WTC11 (cell line): Measurements from ENCODE around the gene IGSF5. TPM values are rescaled to one million over a fixed set of nuclear protein-coding genes. Genes with fewer than 3 reads are reported as not detected.

Source experiments
- ATAC-seq: fragments of 200-7000 bp; cut with Tn5 transposase; 2 replicates; pipeline ENCODE4 v1.10.0; 2021; ENCODE audit warnings: mild to moderate bottlenecking, moderate library complexity
- CTCF ChIA-PET: fragments of 300-600 bp; sonication (Branson Sonifier 250); formaldehyde crosslinking; loops from one replicate; lab custom pipeline; 2021; ENCODE audit warnings: antibody characterized with exemption; lab: Charles Lee
- POLR2A ChIA-PET: fragments of 350-600 bp; sonication (Branson Sonifier 250); formaldehyde crosslinking; loops from one replicate; lab custom pipeline; 2021; ENCODE audit warnings: antibody characterized with exemption; lab: Charles Lee
- DNase-seq: peaks from one replicate; pipeline ENCODE4 v3.0.0; 2021; ENCODE audit warnings: low spot score
- H3K27ac Mint-ChIP-seq: 2 replicates; pipeline ENCODE4 v1.8.0; 2021; ENCODE audit warnings: mixed read lengths
- H3K27me3 Mint-ChIP-seq: 2 replicates; pipeline ENCODE4 v1.8.0; 2021; ENCODE audit warnings: low read depth, mild to moderate bottlenecking, moderate library complexity, mixed read lengths
- H3K36me3 Mint-ChIP-seq: 2 replicates; pipeline ENCODE4 v1.8.0; 2021; ENCODE audit warnings: mixed read lengths
- H3K4me1 Mint-ChIP-seq: 2 replicates; pipeline ENCODE4 v1.8.0; 2022; ENCODE audit warnings: mixed read lengths
- H3K4me3 Mint-ChIP-seq: 2 replicates; pipeline ENCODE4 v1.8.0; 2021; ENCODE audit warnings: mild to moderate bottlenecking, moderate library complexity, mixed read lengths
- H3K9me3 Mint-ChIP-seq: 2 replicates; pipeline ENCODE4 v1.8.0; 2021; ENCODE audit warnings: mixed read lengths
- ATF1 ChIP-seq: sonication (generic); formaldehyde crosslinking; IDR thresholded peaks from 2 replicates; pipeline ENCODE4 v1.8.1; 2023; ENCODE audit warnings: mild to moderate bottlenecking, moderate library complexity, missing genetic modification reagents
- CREB1 ChIP-seq: sonication (generic); formaldehyde crosslinking; IDR thresholded peaks from 2 replicates; pipeline ENCODE4 v1.8.0; 2023; ENCODE audit warnings: mild to moderate bottlenecking, missing genetic modification reagents
- ESRRA ChIP-seq: sonication (generic); formaldehyde crosslinking; IDR thresholded peaks from 2 replicates; pipeline ENCODE4 v1.8.1; 2022; ENCODE audit warnings: mild to moderate bottlenecking, missing genetic modification reagents, borderline replicate concordance
- FOXP1 ChIP-seq: sonication (generic); formaldehyde crosslinking; IDR thresholded peaks from 2 replicates; pipeline ENCODE4 v1.8.0; 2022; ENCODE audit warnings: missing genetic modification reagents, mild to moderate bottlenecking, moderate library complexity, borderline replicate concordance
- GABPB1 ChIP-seq: sonication (generic); formaldehyde crosslinking; IDR thresholded peaks from 2 replicates; pipeline ENCODE4 v1.8.1; 2023; ENCODE audit warnings: mild to moderate bottlenecking, missing genetic modification reagents
- HMGA2 ChIP-seq: fragments of 250-450 bp; sonication (Bioruptor Pico); IDR thresholded peaks from 2 replicates; pipeline ENCODE4 v1.4.0; 2021; ENCODE audit warnings: mild to moderate bottlenecking, moderate library complexity
- IRF2 ChIP-seq: sonication (generic); formaldehyde crosslinking; IDR thresholded peaks from 2 replicates; pipeline ENCODE4 v1.8.0; 2022; ENCODE audit warnings: low read depth, missing genetic modification reagents, borderline replicate concordance
- PRRX2 ChIP-seq: fragments of 250-450 bp; sonication (Bioruptor Pico); IDR thresholded peaks from 2 replicates; pipeline ENCODE4 v1.8.0; 2021; ENCODE audit warnings: mild to moderate bottlenecking
- TCF7 ChIP-seq: sonication (generic); formaldehyde crosslinking; IDR thresholded peaks from 2 replicates; pipeline ENCODE4 v1.8.0; 2022; ENCODE audit warnings: mild to moderate bottlenecking, low read depth, missing genetic modification reagents, moderate library complexity
- ZNF138 ChIP-seq: sonication (generic); formaldehyde crosslinking; conservative IDR thresholded peaks from 2 replicates; pipeline ENCODE4 v1.8.1; 2022; ENCODE audit warnings: mild to moderate bottlenecking, moderate library complexity, missing genetic modification reagents
- ZNF219 ChIP-seq: sonication (generic); formaldehyde crosslinking; IDR thresholded peaks from 2 replicates; pipeline ENCODE4 v1.8.0; 2023; ENCODE audit warnings: missing genetic modification reagents, mild to moderate bottlenecking, borderline replicate concordance
- ZNF263 ChIP-seq: sonication (generic); formaldehyde crosslinking; IDR thresholded peaks from 2 replicates; pipeline ENCODE4 v1.8.1; 2022; ENCODE audit warnings: low read depth, mild to moderate bottlenecking, moderate library complexity, missing genetic modification reagents
- ZNF317 ChIP-seq: sonication (generic); formaldehyde crosslinking; IDR thresholded peaks from 2 replicates; pipeline ENCODE4 v1.8.1; 2023; ENCODE audit warnings: low read depth, mild to moderate bottlenecking, moderate library complexity, missing genetic modification reagents, borderline replicate concordance
- total RNA-seq: library from RNA; stranded (reverse); gene quantifications from 3 replicates; pipeline ENCODE4 v1.2.3, GENCODE V29; 2021
- TF ChIP-seq, protein P1 (sequence below): sonication (generic); formaldehyde crosslinking; IDR thresholded peaks from 2 replicates; pipeline ENCODE4 v1.8.0; 2022; ENCODE audit warnings: missing genetic modification reagents
- TF ChIP-seq, protein P2 (sequence below): fragments of 250-450 bp; sonication (Bioruptor Pico); IDR thresholded peaks from 2 replicates; pipeline ENCODE4 v1.8.0; 2021; ENCODE audit warnings: mild to moderate bottlenecking
- TF ChIP-seq, protein P3 (sequence below): fragments of 250-450 bp; sonication (Bioruptor Pico); IDR thresholded peaks from 2 replicates; pipeline ENCODE4 v2.1.2; 2022; ENCODE audit warnings: mild to moderate bottlenecking, moderate library complexity
- TF ChIP-seq, protein P4 (sequence below): sonication (generic); formaldehyde crosslinking; IDR thresholded peaks from 2 replicates; pipeline ENCODE4 v1.8.0; 2022; ENCODE audit warnings: mild to moderate bottlenecking, missing genetic modification reagents
- TF ChIP-seq, protein P5 (sequence below): fragments of 200-600 bp; IDR thresholded peaks from 2 replicates; pipeline ENCODE4 v1.8.0; 2022; ENCODE audit warnings: antibody characterized with exemption
- TF ChIP-seq, protein P6 (sequence below): fragments of 250-450 bp; sonication (Bioruptor Pico); IDR thresholded peaks from 2 replicates; pipeline ENCODE4 v1.9.0; 2021; ENCODE audit warnings: mild to moderate bottlenecking
- TF ChIP-seq, protein P7 (sequence below): sonication (generic); formaldehyde crosslinking; IDR thresholded peaks from 2 replicates; pipeline ENCODE4 v1.8.0; 2022; ENCODE audit warnings: mild to moderate bottlenecking, missing genetic modification reagents

IGSF5 gene
- total RNA-seq, 1 experiment from 2014 or later = 3.6 TPM

DNA sequence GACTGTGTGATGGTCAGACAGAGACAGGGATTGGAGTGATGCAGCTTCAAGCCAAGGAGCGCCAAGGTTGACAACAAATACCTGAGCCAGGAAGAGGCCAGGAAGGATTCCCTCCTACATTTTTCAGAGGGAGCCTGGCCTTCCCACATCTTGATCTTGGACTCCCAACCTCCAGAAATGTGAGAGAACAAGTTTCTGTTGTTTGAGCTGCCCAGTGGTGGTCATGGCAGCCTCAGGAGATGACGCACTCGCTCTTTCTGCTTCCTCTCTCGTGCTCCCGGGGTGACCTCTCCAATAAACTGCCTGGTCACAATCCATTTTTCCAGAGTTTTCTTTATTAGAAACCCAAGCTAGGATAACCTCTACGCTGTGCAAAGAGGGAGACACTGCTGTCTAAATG, 16.6 kb upstream of the IGSF5 start:
- ATAC-seq (no peak), DNase-seq (no peak)
- no peaks in the 10 kb centered on the region for H3K27me3 Mint-ChIP-seq
- POLR2A ChIA-PET = no interaction called here
- peaks cover 18% of the 10 kb centered on the region for H3K9me3 Mint-ChIP-seq
- CTCF ChIA-PET = interaction anchor here (0.6 kb wide), 1 partner anchor 212 kb away, joined by 3 read pairs; no protein-coding TSS in a partner anchor
- TF ChIP-seq ZNF138 = no peak
- H3K4me3 Mint-ChIP-seq = no peak overlapping the region
- peaks cover 54% of the 10 kb centered on the region for H3K36me3 Mint-ChIP-seq
- no peak overlapping the region for H3K27ac Mint-ChIP-seq
- H3K4me1 Mint-ChIP-seq = peaks cover 10% of the 10 kb centered on the region

DNA sequence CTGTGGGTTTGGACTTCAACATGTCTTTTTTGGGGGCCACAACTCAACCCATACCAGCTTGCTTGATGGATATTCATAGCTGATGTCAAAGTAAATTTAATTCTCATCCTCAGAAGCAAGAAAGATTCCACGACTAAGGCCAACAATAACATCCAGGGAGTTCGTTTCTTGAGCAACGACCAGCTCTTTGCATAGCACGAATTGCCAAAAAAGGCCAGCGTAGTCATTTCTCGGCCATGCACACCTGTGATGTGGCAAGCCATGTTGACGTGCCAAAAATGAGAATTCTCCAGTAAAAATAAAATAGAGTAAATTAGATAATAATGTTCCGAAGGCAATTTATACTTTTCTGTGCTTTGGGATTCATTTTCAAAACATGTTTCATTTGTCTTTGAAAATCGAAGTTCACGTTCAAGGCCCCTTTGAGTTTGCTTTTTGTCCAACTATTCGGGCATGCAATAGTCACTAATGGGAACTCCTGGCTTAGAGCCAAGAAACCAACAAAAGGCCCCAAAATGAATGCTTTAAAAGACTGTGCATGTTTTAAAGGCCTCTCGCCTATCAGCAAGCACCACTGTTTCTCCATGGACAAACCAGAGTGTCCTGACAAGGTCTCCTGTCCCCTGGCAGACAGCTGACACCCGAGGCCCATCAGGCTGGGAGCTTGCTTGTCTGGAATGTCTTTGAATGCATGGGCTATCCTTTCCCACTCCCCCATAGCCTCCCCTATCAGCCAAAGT, 14.4 kb upstream of the IGSF5 start:
- ChIA-PET POLR2A (no interaction called here), CTCF (no interaction called here)
- TF ChIP-seq, protein P1, sequence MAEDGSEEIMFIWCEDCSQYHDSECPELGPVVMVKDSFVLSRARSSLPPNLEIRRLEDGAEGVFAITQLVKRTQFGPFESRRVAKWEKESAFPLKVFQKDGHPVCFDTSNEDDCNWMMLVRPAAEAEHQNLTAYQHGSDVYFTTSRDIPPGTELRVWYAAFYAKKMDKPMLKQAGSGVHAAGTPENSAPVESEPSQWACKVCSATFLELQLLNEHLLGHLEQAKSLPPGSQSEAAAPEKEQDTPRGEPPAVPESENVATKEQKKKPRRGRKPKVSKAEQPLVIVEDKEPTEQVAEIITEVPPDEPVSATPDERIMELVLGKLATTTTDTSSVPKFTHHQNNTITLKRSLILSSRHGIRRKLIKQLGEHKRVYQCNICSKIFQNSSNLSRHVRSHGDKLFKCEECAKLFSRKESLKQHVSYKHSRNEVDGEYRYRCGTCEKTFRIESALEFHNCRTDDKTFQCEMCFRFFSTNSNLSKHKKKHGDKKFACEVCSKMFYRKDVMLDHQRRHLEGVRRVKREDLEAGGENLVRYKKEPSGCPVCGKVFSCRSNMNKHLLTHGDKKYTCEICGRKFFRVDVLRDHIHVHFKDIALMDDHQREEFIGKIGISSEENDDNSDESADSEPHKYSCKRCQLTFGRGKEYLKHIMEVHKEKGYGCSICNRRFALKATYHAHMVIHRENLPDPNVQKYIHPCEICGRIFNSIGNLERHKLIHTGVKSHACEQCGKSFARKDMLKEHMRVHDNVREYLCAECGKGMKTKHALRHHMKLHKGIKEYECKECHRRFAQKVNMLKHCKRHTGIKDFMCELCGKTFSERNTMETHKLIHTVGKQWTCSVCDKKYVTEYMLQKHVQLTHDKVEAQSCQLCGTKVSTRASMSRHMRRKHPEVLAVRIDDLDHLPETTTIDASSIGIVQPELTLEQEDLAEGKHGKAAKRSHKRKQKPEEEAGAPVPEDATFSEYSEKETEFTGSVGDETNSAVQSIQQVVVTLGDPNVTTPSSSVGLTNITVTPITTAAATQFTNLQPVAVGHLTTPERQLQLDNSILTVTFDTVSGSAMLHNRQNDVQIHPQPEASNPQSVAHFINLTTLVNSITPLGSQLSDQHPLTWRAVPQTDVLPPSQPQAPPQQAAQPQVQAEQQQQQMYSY = no peak
- TF ChIP-seq, protein P2, sequence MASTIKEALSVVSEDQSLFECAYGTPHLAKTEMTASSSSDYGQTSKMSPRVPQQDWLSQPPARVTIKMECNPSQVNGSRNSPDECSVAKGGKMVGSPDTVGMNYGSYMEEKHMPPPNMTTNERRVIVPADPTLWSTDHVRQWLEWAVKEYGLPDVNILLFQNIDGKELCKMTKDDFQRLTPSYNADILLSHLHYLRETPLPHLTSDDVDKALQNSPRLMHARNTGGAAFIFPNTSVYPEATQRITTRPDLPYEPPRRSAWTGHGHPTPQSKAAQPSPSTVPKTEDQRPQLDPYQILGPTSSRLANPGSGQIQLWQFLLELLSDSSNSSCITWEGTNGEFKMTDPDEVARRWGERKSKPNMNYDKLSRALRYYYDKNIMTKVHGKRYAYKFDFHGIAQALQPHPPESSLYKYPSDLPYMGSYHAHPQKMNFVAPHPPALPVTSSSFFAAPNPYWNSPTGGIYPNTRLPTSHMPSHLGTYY (CRISPR knock-in tag) = no peak
- TF ChIP-seq PRRX2 (CRISPR knock-in tag) (no peak), CREB1 (CRISPR knock-in tag) (no peak), ZNF317 (CRISPR knock-in tag) (no peak), ESRRA (CRISPR knock-in tag) (no peak), ZNF263 (CRISPR knock-in tag) (no peak), HMGA2 (CRISPR knock-in tag) (no peak), GABPB1 (no peak), TCF7 (CRISPR knock-in tag) (no peak), ZNF219 (CRISPR knock-in tag) (no peak), IRF2 (CRISPR knock-in tag) (no peak), ATF1 (CRISPR knock-in tag) (no peak), FOXP1 (CRISPR knock-in tag) (no peak)
- TF ChIP-seq, protein P3, sequence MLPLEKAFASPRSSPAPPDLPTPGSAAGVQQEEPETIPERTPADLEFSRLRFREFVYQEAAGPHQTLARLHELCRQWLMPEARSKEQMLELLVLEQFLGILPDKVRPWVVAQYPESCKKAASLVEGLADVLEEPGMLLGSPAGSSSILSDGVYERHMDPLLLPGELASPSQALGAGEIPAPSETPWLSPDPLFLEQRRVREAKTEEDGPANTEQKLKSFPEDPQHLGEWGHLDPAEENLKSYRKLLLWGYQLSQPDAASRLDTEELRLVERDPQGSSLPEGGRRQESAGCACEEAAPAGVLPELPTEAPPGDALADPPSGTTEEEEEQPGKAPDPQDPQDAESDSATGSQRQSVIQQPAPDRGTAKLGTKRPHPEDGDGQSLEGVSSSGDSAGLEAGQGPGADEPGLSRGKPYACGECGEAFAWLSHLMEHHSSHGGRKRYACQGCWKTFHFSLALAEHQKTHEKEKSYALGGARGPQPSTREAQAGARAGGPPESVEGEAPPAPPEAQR = no peak
- TF ChIP-seq, protein P4, sequence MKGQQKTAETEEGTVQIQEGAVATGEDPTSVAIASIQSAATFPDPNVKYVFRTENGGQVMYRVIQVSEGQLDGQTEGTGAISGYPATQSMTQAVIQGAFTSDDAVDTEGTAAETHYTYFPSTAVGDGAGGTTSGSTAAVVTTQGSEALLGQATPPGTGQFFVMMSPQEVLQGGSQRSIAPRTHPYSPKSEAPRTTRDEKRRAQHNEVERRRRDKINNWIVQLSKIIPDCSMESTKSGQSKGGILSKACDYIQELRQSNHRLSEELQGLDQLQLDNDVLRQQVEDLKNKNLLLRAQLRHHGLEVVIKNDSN (CRISPR knock-in tag) = no peak
- TF ChIP-seq, protein P5, sequence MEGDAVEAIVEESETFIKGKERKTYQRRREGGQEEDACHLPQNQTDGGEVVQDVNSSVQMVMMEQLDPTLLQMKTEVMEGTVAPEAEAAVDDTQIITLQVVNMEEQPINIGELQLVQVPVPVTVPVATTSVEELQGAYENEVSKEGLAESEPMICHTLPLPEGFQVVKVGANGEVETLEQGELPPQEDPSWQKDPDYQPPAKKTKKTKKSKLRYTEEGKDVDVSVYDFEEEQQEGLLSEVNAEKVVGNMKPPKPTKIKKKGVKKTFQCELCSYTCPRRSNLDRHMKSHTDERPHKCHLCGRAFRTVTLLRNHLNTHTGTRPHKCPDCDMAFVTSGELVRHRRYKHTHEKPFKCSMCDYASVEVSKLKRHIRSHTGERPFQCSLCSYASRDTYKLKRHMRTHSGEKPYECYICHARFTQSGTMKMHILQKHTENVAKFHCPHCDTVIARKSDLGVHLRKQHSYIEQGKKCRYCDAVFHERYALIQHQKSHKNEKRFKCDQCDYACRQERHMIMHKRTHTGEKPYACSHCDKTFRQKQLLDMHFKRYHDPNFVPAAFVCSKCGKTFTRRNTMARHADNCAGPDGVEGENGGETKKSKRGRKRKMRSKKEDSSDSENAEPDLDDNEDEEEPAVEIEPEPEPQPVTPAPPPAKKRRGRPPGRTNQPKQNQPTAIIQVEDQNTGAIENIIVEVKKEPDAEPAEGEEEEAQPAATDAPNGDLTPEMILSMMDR = no peak
- TF ChIP-seq, protein P6, sequence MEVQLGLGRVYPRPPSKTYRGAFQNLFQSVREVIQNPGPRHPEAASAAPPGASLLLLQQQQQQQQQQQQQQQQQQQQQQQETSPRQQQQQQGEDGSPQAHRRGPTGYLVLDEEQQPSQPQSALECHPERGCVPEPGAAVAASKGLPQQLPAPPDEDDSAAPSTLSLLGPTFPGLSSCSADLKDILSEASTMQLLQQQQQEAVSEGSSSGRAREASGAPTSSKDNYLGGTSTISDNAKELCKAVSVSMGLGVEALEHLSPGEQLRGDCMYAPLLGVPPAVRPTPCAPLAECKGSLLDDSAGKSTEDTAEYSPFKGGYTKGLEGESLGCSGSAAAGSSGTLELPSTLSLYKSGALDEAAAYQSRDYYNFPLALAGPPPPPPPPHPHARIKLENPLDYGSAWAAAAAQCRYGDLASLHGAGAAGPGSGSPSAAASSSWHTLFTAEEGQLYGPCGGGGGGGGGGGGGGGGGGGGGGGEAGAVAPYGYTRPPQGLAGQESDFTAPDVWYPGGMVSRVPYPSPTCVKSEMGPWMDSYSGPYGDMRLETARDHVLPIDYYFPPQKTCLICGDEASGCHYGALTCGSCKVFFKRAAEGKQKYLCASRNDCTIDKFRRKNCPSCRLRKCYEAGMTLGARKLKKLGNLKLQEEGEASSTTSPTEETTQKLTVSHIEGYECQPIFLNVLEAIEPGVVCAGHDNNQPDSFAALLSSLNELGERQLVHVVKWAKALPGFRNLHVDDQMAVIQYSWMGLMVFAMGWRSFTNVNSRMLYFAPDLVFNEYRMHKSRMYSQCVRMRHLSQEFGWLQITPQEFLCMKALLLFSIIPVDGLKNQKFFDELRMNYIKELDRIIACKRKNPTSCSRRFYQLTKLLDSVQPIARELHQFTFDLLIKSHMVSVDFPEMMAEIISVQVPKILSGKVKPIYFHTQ (CRISPR knock-in tag) = no peak
- TF ChIP-seq, protein P7, sequence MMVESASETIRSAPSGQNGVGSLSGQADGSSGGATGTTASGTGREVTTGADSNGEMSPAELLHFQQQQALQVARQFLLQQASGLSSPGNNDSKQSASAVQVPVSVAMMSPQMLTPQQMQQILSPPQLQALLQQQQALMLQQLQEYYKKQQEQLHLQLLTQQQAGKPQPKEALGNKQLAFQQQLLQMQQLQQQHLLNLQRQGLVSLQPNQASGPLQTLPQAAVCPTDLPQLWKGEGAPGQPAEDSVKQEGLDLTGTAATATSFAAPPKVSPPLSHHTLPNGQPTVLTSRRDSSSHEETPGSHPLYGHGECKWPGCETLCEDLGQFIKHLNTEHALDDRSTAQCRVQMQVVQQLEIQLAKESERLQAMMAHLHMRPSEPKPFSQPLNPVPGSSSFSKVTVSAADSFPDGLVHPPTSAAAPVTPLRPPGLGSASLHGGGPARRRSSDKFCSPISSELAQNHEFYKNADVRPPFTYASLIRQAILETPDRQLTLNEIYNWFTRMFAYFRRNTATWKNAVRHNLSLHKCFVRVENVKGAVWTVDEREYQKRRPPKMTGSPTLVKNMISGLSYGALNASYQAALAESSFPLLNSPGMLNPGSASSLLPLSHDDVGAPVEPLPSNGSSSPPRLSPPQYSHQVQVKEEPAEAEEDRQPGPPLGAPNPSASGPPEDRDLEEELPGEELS (CRISPR knock-in tag) = no peak
- H3K27ac Mint-ChIP-seq = no peak overlapping the region
- H3K27me3 Mint-ChIP-seq = no peaks in the 10 kb centered on the region
- H3K4me3 Mint-ChIP-seq = no peak overlapping the region
- H3K4me1 Mint-ChIP-seq = peaks cover 6% of the 10 kb centered on the region
- peaks cover 45% of the 10 kb centered on the region for H3K36me3 Mint-ChIP-seq
- ATAC-seq (no peak), DNase-seq (no peak)
- peaks cover 4% of the 10 kb centered on the region for H3K9me3 Mint-ChIP-seq
